ENCODE results near the gene STPG3. TPM values are rescaled to one million over a fixed set of nuclear protein-coding genes. Genes with fewer than 3 reads are reported as not detected.
"Not testable (repeated sequence)": the region's sequence is repeated elsewhere in the genome, so short reads cannot be mapped to it uniquely, and the experiment has no call there.

The STPG3 gene
- polyA plus RNA-seq, 12 donors = 0.24 to 0.54 (median 0.30) TPM; not detected in 6

DNA sequence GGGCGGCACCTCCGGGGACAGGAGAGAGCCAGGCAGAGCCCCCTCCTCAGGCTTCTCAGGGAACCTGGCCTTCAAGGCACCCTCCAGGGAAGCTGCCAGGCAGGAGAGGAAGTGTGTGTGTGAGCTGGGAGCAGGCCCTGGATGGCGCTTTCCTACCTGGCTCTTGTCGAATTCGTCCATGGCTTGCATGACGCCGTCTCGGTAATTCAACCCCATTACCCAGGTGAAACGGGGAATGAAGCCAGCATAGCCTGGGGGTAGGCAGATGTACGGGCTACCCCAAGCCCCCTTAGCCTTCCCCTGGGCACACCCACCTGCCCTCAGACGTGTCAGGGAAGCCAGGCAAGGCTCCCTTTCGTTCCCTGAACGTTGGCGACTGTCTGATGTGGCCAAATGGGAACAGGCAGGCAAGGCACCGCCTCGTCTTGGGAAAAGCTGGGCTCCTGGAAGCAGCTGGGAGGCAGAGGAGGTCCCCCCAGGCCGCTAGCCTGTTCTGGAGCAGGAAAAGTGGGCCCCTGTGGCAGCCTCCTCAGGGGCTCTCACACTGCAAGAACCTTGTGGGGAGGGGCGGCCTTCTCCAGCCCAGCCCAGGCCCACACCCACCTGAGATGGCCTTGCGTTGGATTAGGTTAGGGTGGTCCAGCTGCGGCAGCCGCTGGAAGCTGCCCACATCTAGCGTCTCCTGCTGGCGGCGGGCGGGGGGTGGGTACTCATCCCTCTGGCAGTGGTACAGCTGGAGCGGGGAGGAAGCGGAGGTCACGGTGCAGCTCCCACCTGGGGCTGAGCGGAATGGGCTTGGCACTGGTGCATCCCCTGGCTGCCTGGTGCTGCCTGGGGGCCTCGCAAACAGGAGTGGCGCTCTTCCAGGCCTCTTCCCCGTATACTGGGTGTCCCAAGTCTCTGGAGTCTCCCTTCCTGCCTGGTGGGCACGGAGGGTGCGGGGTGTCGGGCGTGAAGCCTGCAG is 6.3 kb upstream of the STPG3 start:
- no peak for DNase-seq

DNA sequence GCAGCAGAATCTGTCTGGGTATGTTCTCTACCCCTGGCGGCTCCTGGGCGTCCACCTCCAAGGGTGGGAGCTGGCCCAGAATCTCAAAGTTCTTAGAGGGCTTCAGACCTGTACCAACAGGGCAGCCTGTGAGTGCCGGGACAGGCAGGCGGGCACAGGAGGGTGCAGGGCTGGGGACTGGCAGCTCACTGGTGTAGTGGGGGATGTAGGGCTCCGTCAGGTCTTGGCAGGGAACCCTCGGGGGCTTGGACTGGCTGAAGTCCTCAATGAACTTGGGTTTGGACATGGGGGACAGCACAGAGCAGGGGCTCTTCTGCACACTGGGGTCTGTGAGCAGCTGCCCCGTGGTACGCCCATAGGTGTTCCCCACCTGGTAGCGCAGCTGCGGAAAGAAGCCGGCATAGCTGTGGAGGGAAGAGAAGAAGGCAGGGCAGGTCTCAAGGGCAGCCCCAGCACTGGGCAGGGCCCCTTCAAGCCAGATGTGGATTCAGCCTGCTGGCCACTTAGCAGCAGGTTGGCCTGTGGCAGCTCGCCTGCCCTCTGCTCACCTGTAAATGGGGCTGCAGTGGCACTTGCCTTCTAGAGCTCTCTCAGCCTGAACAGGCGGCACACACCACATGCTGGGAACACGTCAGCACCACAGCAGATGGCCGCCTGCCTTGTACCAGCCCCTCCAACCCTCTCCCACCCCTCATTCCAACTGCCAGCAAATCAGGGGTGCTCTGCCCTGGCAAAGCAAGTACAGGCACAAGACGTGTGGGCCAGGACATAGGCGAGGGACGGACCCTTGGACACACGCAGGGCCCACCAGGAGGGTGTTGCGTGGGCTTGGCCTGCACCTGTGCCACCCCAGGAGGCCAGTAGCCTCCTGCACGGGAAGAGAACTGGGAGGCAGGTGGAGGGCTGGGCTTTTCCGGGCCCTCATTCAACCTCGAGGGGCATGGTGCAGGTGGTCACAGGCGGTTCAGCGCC is 5.3 kb upstream of the STPG3 start:
- DNase-seq = no peak

DNA sequence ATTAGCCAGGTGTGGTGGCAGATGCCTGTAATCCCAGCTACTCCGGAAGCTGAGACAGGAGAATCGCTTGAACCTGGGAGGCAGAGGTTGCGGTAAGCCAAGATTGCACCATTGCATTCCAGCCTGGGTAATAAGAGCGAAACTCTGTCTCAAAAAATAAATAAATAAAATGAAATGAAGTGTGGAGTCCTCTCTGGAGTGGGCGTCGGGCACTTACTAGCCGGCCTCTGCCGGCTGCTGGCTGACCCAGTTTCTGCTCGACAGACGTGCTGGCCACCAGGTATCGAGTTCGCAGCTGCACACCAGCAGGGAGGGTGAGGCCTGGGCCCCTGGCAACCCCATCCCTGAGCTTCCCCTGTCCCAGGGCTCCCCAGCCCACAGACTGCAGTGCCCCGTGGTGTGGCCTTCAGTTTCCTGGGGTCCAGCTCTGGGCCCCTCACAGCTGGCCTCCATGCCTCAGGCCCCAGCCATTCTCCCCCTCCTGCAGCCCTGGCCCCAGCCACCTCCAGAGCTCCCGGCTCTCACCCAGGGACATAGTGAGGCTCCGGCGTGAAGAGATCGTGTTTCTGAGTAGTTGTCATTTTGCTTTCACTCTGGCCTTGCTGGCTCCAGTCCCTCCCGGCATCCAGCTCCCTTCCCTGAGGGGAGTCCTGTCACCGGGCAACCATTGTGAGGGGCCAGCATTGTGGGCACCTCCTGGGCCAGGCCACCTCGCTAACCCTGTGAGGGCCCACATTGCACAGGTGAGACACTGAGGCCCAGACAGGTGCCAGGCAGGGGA is 3.8 kb upstream of the STPG3 start:
- DNase-seq = no peak

DNA sequence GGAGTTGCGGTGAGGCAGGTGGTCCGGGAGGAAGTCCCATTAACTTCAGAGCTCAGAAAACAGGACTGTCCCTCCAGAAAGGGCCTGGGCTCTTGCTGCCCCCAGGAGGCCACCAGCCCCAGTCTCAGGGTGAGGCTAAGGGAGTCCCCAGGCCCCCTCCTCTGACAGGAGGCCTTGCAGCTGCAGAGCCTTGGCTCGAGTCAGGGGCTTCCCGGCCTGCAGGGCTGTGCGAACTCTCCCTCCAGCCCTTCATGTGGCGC is 3.2 kb upstream of the STPG3 start:
- no peak for DNase-seq

DNA sequence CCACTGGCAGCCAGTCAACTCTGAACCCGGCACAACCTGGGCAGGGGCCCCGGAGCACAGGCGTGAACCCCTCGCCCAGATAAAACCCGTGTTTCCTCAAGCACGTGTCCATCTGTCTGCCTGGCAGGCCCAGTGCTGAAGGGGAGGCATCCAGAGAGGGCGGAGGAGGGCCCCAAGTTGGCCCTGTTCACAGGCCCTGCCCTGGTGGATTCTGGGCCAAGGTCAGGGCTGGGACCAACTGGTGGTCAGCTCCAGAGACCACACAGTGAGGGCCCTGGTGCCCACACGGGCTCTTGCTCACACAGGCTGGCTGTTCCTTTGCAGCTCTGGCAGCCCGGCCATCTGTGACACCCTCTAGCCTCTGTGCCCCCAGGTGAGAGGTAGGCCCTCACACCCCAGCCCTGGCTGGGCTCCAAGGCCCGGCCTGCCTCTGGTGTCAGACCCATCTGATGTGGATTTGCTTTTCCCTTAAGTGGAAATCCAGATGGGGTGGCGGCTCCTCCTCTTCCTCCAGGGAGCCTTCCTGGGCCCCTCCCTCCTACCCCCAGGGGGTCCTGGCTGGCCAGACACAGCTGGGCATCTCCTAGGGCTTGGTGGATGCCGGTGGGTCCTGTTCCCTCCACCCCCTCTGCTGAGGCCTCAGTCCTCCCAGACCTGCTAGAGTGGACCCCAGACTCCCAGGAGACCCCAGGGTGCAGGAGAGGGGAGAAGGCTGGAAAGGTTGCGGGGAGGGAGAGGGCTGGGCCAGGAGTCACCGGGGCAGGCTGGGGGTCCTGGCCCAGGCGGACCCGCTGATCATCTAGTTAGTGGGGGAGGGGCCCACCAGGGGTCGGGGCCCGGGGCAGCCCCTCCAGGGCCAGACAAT is 525 bp upstream of the STPG3 start:
- no peak for DNase-seq

DNA sequence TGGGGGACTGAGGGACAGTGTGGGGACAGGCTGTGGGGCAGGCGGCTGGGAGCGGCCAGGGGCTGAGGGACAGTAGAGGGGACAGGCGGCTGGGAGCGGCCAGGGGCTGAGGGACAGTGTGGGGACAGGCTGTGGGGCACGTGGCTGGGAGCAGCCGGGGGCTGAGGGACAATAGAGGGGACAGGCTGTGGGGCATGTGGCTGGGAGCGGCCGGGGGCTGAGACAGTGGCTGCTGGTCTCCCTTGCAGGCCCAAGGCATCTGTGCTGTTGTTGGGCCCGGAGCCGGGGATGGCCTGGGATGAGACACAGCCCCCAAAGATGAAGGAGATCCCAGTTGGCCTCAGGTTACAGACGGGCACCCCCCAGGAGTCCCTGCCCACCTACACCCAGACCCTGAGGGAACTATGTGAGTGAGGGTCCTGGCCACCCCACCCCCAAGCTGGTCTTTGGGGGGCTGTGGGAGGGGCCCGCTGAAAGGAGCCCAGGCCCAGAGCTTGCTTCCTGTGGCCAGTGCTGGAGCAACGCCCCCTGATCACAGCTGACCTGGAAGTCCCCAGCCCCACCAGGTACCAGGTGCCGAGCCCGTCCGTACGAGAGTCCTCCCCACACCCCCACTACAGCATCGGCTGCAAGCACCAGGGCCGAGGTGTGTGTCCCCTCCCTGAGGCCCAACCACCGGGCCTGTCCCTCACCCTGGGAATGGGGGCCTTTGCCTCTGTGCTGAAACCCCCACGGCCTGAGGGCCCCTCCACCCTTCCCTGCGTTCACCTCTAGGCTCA is 593 bp downstream of the STPG3 start:
- DNase-seq = no peak

DNA sequence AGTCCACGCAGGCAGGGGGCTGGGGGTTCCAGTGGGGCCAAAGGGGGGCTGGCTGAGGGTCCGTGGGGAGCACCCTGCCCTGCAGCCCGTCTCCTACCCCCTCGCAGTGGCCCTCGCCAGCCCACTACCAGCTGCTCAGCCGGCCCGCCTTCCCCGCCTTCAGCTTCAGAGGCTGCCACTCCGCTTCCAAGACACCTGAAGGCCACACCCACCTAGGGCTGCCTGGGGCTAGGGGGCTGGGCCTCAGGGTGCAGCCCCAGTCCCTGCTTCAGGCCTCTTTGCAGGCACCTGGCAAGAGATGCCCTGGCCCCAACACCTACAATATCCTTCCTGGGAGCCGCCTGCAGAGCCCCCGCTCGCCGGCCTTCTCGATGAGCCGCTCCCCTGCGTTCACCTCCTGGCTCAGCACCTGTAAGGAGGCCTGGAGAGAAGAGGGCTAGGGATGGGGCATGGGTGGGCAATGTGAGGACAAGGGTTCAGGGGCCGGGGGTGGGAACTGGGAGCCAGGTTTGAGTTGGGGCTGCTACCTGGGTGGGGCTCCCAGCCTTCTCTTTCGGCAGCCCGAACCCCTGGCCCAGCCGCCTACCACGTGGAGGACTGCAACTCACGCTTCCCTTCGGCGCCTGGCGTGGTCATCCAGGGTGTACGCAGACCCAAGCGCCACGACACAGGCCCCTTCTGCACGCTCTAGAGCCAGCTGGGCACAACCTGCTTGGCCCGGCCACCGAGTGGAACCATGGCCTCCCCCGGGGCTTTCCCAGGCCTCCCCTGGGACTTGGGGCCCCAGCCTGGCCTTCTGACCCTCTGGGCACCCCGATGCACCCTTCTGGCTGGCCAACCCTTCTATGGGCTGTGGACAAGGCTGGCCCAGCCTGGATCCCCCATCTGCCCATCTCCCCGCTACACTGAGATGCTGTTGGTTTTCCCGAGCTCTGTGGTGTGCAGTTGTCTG is 1.7 kb downstream of the STPG3 start:
- DNase-seq = no peak

DNA sequence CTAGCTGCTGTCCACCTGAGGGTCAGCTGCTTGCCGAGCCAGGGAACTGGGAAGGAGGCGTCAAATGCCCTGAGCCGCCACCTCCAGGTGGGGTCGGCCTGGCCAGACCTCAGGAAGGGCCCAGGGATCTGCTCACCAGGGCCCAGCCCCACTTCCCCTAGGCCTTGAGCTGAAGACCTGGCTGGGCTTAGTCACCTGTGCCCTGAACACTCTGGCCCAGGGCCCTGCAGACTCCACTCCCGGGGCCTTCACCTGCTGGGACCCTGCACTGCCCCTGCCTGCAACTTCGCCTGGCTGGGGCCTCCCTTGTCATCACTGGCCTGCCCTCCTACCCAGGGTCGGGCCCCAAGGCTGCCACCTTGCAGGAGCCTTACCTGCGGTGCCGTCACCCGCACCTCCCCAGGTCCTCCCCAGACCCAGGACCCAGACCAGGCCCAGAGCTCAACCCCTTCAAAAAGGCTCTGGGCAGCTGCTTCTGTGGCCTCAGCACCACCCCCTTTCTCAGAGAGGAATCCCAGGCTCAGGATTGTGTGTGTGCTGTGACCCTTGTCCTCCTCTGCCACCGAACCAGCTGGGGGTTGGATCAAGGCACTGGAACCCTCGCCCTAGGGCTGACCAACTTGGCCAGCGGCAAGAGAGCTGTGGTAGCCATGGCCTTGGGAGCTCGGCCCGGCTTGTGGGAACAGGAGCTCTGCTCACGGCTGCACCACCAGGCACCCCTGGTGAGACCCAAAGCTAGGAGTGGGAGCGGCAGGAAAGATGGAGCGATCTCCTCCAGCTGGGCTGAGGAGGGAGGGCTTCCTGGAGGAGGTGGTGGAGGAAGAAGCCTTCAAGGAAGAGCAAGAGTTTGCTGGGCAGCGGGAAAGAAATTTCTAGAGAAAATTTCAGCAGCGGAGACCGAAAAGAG is 2.9 kb downstream of the STPG3 start:
- no peak for DNase-seq

DNA sequence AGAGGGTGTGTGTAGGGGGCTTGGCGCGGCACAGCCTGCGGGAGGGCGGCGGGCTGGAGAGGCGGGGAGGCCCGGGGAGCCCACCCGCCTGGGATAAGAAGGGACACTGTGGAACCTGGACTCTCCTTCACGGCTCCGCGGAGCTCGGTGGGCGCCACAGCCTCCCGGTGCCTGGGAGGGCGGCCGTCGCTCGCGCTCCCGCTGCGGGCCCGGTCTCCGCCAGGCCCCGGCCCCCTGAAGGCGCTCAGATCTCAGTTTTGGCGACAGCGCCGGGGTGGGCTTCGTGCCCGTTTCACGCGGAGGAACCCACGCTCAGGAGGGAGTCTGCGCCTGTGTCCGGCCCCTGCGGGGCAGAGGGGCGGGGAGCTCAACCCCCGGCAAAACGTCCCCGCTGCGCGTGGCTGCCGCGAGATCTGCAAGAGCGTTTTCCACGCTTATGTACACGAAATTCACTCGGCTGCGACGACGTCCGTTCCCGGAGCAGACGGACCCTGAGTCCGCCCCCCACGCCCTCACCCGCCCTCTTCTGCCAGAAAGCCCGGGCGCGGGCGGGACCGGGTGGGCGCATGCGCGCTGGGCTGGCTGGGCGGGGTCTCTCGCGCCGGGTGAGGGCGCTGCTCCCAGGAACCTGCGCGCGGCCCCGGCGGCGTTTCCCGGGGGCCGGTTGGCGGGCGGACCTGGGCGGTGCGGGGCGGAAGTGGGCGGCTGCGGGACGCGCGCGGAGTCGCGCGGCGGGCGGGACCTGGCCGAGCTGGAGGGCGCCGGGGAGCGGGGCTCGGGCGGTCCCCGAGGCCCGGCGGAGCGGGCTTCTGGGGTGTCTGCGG is 3.8 kb downstream of the STPG3 start, which contains the start of gene NELFB:
TSS of gene NELFB (plus strand) at position 704 of the 824 bp plus-strand sequence.
- peak; percentile 93 for DNase-seq

DNA sequence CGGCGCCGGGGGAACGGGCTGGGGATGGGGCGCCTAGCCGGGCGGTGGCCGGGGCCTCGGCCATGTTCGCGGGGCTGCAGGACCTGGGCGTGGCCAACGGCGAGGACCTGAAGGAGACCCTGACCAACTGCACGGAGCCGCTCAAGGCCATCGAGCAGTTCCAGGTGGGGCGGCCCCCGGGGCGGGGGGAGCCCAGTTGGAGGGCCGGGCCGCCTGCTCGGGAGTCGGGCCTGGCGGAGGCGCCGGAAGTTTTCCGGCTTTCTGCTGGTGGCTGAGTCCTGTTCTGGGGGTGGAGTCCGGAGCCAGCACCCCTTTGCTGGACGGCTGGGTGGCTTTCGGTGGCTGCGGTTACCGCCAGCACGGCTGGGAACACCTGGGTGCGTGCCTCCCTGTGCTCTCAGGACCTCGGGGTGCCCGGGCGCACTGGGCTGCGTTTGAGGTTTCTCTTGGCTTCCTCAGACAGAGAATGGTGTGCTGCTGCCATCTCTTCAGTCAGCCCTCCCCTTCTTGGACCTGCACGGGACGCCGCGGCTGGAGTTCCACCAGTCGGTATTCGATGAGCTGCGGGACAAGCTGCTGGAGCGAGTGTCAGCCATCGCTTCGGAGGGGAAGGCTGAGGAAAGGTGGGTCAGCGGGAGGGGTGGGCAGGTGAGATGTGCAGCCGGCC is 4.5 kb downstream of the STPG3 start:
- DNase-seq = no peak

DNA sequence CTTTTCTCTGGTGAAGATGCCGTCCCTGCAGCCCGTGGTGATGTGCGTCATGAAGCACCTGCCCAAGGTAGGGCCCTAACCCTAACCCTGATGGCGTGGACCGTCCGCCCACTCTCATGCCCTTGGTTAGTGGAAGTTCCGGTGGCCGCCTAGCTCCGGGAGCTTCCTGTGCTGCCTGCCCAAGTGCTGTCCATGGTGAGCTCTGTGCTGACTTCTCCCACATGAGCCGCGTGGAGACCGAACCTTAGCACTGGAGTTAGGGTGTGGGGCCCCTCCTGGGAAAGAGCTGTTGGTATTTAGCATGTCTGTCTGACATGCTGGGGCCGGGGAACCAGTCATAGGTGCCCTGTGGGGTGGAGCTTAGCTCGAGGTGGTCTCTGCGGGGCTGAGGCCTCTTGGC is 5.3 kb downstream of the STPG3 start:
- no peak for DNase-seq

DNA sequence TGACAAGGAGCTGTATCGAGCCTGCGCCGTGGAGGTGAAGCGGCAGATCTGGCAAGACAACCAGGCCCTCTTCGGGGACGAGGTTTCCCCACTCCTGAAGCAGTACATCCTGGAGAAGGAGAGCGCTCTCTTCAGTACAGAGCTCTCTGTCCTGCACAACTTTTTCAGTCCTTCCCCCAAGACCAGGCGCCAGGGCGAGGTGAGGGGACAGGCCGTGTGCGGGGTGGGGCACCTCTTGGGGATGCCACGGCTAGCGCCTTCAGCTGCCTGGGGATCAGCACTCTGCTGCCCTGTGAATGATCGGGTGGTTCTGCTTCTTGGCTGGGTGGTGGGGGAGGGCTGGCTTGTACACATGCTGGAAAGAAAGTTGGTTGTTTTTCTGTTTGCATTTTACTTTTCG is 5.8 kb downstream of the STPG3 start:
- DNase-seq = no peak

DNA sequence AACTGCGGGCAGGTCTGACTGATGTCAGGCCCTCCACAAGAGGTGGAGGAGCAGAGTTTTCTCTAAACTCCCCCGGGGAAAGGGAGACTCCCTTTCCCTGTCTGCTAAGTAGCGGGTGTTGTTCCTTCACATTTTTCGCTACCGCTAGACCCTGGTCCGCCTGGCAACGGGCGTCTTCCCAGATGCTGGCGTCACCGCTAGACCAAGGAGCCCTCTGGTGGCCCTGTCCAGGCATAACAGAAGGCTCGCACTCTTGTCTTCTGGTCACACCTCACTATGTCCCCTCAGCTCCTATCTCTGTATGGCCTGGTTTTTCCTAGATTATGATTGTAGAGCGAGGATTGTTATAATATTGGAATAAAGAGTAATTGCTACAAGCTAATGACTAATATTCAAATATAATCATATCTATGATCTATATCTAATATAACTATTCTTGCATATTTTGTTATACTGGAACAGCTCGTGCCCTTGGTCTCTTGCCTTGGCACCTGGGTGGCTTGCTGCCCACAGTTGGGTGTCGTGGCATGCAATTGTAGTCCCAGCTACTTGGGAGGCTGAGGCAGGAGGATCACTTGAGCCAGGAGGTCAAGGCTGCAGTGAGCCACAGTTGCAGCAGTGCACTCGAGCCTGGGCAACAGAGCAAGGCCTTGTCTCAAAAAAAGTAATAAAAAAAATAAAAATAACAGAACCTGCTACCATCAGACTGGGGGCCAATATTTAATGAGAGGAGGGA is 11.3 kb downstream of the STPG3 start:
- DNase-seq = not testable (repeated sequence)

DNA sequence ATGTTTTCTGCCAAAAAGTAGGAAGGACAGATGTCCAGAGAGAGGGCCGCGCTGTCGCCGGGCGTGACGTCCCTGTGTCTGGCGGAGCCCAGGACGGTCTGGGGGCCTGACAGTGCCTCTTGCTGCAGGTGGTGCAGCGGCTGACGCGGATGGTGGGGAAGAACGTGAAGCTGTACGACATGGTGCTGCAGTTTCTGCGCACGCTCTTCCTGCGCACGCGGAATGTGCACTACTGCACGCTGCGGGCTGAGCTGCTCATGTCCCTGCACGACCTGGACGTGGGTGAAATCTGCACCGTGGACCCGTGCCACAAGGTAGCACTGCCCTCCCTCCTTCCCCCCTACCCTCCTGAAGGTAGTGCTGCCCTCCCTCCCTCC is 11.8 kb downstream of the STPG3 start:
- no peak for DNase-seq

DNA sequence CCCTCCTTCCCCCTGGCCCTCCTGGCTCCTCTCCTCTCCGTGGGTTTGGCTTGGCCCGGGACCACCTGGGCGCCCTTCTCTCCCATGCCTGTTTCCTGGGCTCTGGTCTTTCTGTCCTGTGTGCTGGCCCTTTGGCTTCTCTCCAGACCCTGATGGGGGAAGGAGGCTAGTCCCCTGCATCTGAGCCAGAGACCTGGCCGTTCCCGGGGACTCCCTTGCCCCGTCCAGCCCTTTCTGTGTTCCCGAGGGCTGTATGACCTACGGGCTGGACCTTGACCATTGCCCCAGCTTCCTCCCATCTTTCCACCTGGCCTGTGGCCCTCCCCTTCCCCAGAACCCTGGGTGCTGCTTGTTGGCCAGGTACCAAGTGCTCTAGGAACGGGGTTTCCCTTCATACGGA is 12.4 kb downstream of the STPG3 start:
- DNase-seq = no peak

DNA sequence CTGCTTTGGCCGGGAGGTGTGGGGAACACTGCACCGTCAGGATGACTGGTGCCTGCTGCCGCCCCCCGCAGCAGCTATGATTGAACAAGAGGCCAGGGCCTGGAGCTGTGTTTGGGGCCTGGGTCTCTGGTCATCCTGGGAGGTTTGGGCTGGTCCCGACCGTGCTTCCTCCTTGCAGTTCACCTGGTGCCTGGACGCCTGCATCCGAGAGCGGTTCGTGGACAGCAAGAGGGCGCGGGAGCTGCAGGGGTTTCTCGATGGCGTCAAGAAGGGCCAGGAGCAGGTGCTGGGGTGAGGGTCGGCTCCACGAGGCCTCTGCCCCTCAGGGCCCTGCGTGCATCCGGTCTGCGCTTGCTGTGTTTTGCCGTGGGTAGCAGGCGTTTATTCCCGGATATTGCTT is 13.0 kb downstream of the STPG3 start:
- DNase-seq = no peak

Data from muscle of arm (tissue), 12 donors.